GM12891 (cell line): Measurements from ENCODE around the gene SAG.
A peak's percentile ranks its signal among the peaks of the same experiment; 100 is the strongest.

Experiments used
- DNase-seq: peaks from one replicate; pipeline ENCODE4 v3.0.0; 2011; ENCODE audit warnings: low spot score; ENCODE audit not compliant: insufficient read length
- FAIRE-seq: peaks from 2 replicates; lab custom pipeline; 2011; peaks lifted over from hg19 to GRCh38; lab: Jason Lieb, UNC
- PAX5 ChIP-seq: IDR thresholded peaks from 2 replicates; pipeline ENCODE4 v1.6.1; 2011; ENCODE audit warnings: low read length, moderate library complexity, mild to moderate bottlenecking; ENCODE audit not compliant: insufficient read depth, severe bottlenecking
- POLR2A ChIP-seq: IDR thresholded peaks from 2 replicates; pipeline ENCODE4 v1.6.1; 2011; ENCODE audit warnings: low read depth, low read length, control low read depth
- POLR2AphosphoS5 ChIP-seq: IDR thresholded peaks from 2 replicates; pipeline ENCODE4 v1.6.1; 2011; ENCODE audit warnings: low read depth, low read length, control low read depth
- POU2F2 ChIP-seq: IDR thresholded peaks from 2 replicates; pipeline ENCODE4 v1.6.1; 2011; ENCODE audit warnings: low read depth, mild to moderate bottlenecking, control low read depth, low read length, moderate library complexity
- SPI1 ChIP-seq: IDR thresholded peaks from 2 replicates; pipeline ENCODE4 v1.6.1; 2011; ENCODE audit warnings: low read depth, low read length, control low read depth
- TAF1 ChIP-seq: IDR thresholded peaks from 2 replicates; pipeline ENCODE4 v1.6.1; 2011; ENCODE audit warnings: low read depth, low read length, control low read depth

SAG gene

DNA sequence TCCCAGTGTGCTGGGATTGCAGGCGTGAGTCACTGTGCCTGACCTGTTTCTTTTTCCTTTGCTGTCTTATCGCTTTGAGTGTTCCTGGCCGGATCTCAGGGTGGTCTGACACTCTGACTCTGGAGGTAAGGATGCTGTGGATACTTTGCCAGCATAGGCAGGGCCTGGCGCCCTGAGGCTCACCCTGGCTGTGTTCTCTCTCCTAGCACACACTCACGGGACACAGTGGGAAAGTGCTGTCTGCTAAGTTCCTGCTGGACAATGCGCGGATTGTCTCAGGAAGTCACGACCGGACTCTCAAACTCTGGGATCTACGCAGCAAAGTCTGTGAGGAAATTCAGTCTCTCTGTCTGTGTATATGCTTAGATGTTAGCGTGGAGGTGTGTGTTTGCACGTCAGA is 18.0 kb upstream of the SAG start:
- no peak for DNase-seq
- no peak for TF ChIP-seq SPI1
- TF ChIP-seq PAX5, result no peak
- no peak for TF ChIP-seq POLR2AphosphoS5
- TF ChIP-seq POU2F2, result no peak
- no peak for TF ChIP-seq POLR2A
- no peak for TF ChIP-seq TAF1
- no peak for FAIRE-seq

DNA sequence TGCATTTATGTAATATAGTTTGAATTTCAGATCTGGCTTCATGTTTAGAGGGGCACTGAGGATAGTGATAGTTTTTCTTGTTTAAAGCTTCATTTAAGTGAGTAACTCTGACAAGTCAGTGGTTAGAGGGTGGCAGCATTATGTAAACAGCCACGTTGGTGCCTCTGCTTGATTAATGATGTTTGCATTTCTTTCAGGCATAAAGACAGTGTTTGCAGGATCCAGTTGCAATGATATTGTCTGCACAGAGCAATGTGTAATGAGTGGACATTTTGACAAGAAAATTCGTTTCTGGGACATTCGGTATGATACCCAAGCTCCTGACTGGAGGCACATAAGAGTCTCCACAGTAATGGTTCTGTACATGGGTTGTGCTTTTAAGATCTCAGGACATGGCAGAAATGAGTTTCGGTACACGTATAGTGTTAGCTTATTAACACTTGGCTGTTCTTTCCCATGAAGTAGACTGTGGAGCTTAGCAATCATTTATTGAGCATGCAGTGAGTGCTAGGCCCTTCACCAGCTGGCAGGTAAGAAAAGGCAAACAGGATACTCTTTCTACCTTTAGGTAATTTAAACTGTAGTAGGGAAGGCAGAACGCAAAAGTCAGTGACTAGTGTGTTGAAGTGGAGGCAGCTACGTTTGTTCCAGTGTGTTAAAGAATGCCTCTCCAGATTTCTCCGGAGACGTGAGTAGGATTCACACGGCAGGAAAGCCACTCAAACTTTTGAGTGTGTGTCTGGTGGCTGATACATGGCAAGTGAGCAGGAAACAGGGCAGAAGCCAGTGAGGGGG is 17.4 kb upstream of the SAG start:
- TF ChIP-seq POLR2A (no peak), SPI1 (no peak), POU2F2 (no peak), PAX5 (no peak), POLR2AphosphoS5 (no peak), TAF1 (no peak)
- FAIRE-seq (no peak), DNase-seq (no peak)

GRCh38 chr2:233295891-233296290 is 11.7 kb upstream of the SAG start:
- peak; percentile 24; the same call in 1 of the 2 replicates for TF ChIP-seq POLR2AphosphoS5
- TF ChIP-seq PAX5, result no peak
- no peak for DNase-seq
- FAIRE-seq, result no peak

- DNase-seq, result no peak
- FAIRE-seq, result no peak
Measured at GRCh38 chr2:233297076-233297475, 10.5 kb upstream of the SAG start.

DNA sequence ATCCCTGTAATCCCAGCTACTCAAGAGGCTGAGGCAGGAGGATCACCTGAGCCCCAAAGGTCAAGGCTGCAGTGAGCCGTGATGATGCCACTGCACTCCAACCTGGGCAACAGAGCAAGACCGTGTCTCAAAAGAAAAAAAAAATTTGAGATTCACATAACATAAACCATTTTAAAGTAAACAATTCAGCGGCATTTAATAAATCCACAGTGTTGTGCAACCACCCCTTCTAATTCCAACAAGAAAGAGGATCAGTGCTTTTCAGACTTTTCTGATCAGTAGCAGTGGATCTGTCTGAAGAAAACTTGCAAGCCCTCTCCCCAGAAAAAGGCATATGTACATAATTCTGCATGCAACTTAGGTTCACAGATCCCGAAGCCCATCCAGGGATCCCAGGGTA is 7.2 kb upstream of the SAG start:
- FAIRE-seq (no peak), DNase-seq (no peak)
- no peak for TF ChIP-seq POU2F2
- TF ChIP-seq SPI1, result no peak
- no peak for TF ChIP-seq POLR2A
- no peak for TF ChIP-seq POLR2AphosphoS5
- no peak for TF ChIP-seq TAF1
- TF ChIP-seq PAX5, result no peak

More at GRCh38 chr2:233297076-233297475, 10.5 kb upstream of the SAG start:
- TF ChIP-seq POLR2A (no peak), SPI1 (no peak), POU2F2 (no peak), PAX5 (no peak), TAF1 (no peak), POLR2AphosphoS5 (no peak)

DNA sequence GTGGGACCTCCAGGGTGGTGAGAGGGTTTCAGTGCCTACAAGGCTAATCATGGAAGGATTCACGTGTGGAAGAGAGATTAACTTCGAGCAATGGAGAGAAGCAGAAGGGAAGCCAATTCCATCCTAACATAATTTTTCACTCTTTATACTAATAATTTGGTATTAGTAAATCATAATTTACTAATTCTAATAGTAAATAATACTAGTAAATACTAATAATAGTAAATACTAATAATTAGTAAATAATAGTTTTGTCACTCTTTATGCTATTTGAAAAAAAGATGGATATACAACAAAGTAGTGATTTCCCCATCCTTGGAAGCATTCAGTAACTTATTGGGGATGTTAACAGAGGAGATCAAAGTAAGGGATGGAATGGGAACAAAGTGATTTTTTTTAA is 6.4 kb upstream of the SAG start:
- no peak for DNase-seq
- FAIRE-seq, result no peak
- TF ChIP-seq POLR2A, result no peak
- TF ChIP-seq PAX5, result no peak
- no peak for TF ChIP-seq SPI1
- TF ChIP-seq TAF1, result no peak
- TF ChIP-seq POU2F2, result no peak
- no peak for TF ChIP-seq POLR2AphosphoS5

GRCh38 chr2:233301811-233302210 is 5.8 kb upstream of the SAG start:
- TF ChIP-seq SPI1, result no peak
- no peak for TF ChIP-seq POLR2AphosphoS5
- no peak for TF ChIP-seq PAX5
- no peak for TF ChIP-seq POU2F2
- TF ChIP-seq TAF1, result no peak
- FAIRE-seq (no peak), DNase-seq (no peak)

DNA sequence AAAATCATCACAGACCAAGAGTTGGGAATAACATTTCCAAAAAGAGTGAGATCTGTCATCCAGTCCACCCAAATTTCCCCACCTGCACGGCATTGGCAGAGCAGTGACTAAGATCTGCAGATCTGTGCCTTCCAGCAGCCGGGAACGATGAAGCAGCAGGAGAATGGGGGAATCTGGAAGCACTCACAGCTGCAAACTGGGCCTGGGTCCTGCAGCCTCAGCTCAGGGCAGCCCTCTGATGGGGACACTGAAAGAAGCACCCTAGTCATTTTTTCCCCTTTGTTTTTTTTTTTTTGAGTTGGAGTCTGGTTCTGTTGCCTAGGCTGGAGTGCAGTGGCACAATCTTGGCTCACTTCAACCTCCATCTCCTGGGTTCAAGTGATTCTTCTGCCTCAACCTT is 4.4 kb upstream of the SAG start:
- no peak for DNase-seq
- no peak for FAIRE-seq
- TF ChIP-seq POLR2A (no peak), PAX5 (no peak), POLR2AphosphoS5 (no peak), POU2F2 (no peak), SPI1 (no peak), TAF1 (no peak)

GRCh38 chr2:233311241-233311926 is 3.8 kb downstream of the SAG start:
- DNase-seq (no peak), FAIRE-seq (no peak)
- TF ChIP-seq PAX5 (no peak), POLR2A (no peak), POLR2AphosphoS5 (no peak), POU2F2 (no peak), TAF1 (no peak), SPI1 (no peak)

GRCh38 chr2:233312874-233313273 is 5.3 kb downstream of the SAG start:
- DNase-seq (no peak), FAIRE-seq (peak; percentile 58)
- TF ChIP-seq PAX5 (no peak), POLR2A (no peak), POLR2AphosphoS5 (no peak), SPI1 (no peak), TAF1 (no peak), POU2F2 (no peak)
